Measurements from ENCODE around the gene DNAJC8.

DNAJC8 gene

DNA sequence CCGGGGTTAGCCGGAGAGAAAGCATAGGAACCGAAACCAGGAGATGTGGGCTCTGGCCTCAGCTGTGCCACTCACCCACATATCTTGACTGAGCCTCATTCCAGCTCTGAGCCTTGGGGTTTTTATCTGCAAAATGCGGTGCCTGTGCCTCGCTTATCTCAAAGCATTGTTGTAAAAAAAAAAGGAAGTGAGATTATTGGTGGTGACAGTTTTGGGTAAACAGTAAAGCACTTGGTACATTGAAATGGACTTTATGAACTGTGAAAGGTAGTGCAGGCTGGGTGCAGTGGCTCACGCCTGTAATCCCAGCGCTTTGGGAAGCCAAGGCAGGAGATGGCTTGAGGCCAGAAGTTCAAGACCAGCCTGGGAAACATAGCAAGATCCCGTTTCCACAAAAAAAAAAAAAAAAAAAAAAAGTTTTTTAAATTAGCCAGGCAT lies 60.1 kb downstream of the DNAJC8 start:
- no peak for DNase-seq (ENCODE audit: low read depth)

GRCh38 chr1:28171246-28171645 lies 61.6 kb downstream of the DNAJC8 start:
- no peak for DNase-seq (ENCODE audit: low read depth)

GRCh38 chr1:28170001-28170596 lies 62.7 kb downstream of the DNAJC8 start:
- DNase-seq (ENCODE audit: low read depth): no peak

DNA sequence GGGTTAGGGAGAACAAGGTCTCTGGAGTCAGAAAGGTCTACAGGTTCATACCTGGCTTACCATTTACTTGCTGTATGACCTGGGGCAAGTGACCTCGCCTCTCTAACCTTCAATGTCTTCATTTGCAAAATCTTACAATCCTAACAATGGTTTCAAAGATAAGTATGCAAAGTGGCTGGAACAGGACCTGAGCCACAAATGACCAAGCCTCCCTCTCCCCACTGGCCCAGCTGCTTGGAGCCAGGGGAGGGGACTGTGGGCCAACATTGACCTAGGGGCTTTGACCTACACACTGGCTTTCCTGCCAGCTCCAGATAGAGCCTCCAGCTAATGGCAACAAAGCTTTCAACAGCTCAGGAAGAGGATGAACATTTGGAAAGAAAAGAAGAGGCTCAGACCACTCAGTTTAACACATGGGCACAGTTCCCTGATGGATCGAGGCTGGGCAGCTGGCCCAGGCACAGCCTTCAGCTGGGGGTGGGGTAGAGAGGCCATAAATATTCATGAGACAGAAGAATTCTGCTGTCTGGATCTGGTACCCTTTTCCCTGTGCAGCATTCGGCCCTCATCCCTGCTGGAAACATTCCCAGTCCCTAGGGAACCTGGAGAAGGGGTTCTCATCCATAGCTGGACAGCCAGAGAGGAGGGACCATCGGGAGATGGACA lies 69.2 kb downstream of the DNAJC8 start:
- no peak for DNase-seq (ENCODE audit: low read depth)

DNA sequence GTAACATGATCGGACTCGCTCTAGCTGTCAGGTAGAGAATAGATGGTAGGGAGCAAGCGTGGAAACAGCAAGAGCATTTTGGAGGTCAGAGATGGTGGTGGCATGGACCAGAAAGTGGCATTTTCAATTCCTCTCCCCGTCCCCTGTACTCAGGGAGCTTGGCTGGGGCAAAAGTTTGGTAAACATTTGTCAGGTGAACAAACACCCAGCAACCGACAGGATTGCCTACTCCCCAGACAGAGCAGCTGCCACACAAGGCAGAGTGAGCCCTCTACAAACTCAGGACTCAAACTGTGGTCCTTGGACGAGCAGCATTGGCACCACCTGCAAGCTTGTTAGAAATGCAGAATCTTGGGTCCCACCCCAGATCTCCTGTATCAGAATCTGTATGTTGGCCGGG lies 70.7 kb downstream of the DNAJC8 start:
- no peak for DNase-seq (ENCODE audit: low read depth)

GRCh38 chr1:28161751-28162150 lies 71.1 kb downstream of the DNAJC8 start:
- DNase-seq (ENCODE audit: low read depth): no peak

GRCh38 chr1:28160782-28161266 lies 72.0 kb downstream of the DNAJC8 start:
- DNase-seq (ENCODE audit: low read depth): no peak

DNA sequence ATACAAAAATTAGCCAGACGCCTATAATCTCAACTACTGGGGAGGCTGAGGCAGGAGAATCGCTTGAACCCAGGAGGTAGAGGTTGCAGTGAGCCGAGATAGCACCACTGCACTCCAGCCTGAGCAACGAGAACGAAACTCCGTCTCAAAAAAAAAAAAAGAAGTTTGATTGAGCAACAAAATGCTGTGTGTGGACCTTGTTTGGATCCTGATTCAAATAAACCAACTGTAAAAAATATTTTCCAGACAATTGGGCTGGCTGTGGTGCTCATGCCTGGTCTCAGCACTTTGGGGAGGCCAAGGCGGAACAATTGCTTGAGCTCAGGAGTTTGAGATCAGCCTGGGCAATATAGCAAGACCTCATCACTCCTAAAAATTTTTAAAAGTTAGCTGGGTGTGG lies 73.1 kb downstream of the DNAJC8 start:
- no peak for DNase-seq (ENCODE audit: low read depth)

- DNase-seq (ENCODE audit: low read depth): no peak
Measured at GRCh38 chr1:28159243-28159642, 73.6 kb downstream of the DNAJC8 start.

- DNase-seq (ENCODE audit: low read depth): no peak
Measured at GRCh38 chr1:28157894-28158293, 74.9 kb downstream of the DNAJC8 start.

- no peak for DNase-seq (ENCODE audit: low read depth)
Measured at GRCh38 chr1:28156821-28157220, 76.0 kb downstream of the DNAJC8 start.

GRCh38 chr1:28155628-28156027 lies 77.2 kb downstream of the DNAJC8 start:
- no peak for DNase-seq (ENCODE audit: low read depth)

DNA sequence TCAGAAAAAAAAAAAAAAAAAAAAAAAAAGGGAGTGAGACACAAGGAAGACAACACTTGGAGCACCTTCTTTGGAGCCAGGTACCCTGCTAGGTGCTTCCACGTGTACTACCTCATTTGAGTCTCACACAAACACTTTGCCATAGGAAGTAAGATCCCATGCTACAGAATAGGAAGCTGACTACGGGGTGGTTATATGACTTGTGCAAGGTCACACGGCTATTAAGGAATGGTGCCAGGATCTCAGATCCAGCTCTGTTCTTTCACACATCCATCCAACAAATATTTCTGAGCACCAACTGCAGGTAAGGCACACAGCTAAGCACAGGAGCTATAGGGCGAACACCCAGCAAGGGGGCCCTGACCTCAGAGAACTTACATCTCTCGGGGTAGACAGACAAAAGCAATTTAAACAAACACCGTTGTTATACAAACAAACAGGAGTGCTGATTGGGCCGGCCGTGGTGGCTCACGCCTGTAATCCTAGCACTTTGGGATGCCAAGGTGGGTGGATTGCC lies 78.7 kb downstream of the DNAJC8 start:
- DNase-seq (ENCODE audit: low read depth): no peak
